Tongue (tissue), 2 donors: ENCODE measurements around the gene KIF23. TPM values are rescaled to one million over a fixed set of nuclear protein-coding genes. Genes with fewer than 3 reads are reported as not detected.

Experiments
- DNase-seq: peaks from one replicate; pipeline ENCODE4 v3.0.0-alpha.2; 2015
- total RNA-seq: library from RNA; depleted of rRNA; stranded (reverse); fragments of >200 nt; gene quantifications from one replicate; pipeline ENCODE4 v1.2.3, GENCODE V29; 2014

Gene KIF23
- total RNA-seq, 1 donor from 2014 or later, result 19.5 TPM

DNA sequence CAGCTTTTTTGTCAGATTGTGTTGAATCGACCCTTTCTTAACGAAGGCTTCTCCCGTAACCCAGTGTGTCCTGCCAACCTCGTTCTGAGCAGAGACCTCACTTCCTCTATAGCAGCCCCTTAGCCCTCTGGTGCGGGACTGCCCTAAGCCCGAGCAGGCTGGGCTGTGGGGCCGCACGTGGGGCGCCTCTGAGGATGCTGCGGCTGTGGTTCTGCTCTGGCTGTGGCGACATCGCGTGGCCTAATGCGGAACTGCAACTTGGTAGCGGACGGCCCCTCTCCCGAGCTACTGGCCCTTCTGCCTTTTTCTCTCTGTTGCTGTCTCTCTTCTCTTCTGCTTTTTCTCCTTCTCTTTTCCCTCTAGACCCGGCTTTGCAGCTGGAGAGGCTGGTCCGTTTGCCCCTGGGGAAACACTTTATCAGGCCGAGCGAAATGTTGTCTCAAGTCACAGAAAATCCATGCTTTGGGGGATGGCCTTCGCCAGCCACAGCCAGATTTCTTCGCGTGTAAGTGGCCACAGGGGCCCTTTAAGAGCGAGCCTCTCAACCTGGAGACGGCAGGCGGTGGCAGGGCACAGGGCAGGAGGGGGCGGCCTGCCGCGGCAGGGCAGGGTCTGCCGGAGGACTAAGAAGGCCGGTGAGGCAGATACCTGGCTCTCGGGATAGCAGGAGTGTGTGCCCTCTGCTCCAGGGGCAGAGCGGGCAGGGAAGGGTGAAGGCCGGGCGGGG, 19.4 kb upstream of the KIF23 start:
- DNase-seq, result peak; percentile 93

DNA sequence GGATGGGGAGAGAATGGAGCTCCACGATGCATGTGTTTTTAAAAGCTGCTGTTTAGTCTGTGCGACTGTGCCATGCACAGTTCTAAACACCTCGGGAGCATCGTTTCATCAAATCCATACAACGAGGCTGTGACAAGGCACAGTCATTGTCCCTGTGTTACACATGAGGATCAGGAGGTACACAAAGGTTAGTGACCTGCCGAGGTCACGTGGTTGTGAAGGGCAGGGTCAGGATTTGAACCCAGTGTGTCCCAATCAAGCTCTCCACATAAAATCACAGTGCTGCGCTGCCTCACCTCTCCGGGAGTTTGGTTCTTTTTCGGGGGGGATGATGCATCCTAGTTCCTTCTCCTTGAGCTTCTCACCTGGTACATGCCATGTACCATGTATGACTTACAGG, 18.7 kb upstream of the KIF23 start:
- no peak for DNase-seq

DNA sequence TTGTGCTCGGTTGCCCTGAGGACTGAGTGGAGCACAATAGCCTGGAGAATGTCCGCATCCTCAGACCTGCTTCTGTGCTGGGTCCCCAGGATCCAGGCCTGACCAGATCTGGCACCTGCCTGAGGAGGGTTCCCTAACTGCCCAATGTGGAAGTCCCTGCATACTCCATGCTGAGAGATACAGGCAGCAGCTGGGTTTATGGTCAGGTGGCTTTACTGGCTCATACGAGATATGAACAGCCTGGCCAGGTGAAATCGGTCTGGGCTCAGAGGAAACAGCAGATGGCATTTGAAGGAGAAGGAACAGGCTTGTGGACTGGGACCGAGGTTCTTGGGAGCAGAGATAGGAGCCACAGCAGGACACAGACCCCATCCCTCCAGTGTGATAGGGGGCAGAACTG, 18.2 kb upstream of the KIF23 start:
- DNase-seq, result no peak

DNA sequence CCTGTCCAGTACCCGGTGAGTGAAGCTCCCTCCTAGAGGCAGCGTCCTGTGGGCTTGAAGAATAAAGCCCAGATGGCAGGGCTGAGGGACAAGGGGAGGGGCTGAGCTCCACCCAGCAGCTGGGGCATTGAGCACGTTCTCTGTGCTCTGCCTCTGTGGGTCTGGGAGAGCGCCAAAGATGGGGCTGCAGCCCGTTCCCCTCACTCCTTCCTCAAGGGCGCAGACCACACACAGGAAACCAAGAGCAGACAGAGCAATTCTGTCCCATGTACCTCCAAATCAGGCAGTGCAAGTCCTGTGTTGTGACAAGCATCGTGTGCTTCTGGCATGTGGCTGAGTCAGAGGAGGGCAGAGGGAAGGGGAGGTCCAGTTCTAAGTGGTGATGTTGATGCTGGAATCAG, 15.7 kb upstream of the KIF23 start:
- DNase-seq, result no peak

DNA sequence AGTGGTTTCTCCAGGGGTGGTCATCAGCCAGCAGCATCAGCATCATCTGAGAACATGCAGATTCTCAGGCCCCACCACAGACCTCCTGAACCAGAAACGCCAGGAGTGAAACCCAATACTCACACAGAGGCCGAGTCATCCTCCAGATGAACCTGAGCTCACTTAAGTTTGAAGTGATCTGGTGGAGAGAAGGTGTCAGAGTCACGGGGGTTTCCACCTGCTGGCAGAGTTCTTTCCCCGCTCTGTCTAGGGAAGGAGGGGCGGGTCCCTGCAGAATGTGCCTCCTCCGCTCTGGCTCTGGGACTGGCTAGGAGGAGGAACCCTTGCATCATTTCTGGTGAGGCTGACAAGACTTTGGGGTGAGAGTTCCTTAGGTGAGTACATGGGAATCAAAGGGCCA, 13.3 kb upstream of the KIF23 start:
- DNase-seq, result no peak

DNA sequence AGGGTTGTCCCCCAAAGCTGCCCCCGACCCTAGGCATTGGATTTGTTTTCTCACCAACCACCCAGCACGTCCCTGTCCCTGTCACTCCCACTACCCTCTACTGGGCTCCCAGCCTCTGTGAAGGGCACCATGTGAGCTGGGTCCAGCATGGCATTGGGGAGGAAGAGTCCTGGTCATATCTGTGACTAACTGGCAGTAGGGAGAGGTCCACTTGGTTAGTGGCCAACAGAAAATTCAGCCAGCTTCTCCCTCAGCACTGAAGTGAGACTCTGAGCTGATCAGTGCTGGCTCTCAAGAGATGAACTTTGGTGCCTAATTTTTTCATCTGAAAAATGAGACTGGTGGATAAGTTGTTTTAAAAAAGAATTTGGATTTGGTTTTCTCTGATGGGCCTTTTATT, 11.3 kb upstream of the KIF23 start:
- DNase-seq, result no peak

DNA sequence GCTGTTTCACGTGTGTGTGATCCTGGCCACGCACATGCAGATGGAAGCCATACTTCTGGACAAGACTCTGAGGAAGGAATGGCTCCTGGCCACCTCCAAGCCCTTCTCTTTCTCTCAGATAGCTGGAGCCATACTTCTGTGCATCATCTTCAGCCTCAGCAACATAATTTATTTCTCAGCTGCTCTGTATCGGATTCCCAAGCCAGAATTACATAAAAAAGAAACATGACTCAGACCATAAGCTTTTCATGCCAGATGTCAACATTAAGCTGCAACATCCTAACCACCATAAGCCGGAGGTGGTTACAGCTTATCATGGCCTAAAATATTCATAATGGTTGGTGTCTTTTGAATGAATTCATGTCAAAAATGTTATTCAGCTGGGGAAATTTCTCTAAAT, 10.6 kb upstream of the KIF23 start:
- peak; percentile 42 for DNase-seq

DNA sequence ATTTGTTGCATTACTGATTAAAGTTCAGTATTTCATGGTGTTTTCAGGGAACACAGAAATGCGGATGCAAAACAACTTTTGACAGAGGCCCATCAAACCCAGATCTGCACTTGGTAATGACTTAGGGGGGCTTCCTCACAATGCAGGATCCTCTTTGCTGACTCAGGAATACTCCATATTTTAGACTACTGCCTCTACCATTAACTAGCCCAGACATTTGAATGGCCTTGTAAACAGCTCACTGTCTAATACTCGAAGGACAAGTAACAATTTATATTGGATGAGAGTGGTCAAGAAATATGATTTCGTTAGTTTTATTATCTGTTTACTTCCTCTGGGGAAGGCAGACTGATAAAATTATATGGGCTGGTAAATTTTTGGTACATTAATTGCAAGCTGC, 9.0 kb upstream of the KIF23 start:
- no peak for DNase-seq

DNA sequence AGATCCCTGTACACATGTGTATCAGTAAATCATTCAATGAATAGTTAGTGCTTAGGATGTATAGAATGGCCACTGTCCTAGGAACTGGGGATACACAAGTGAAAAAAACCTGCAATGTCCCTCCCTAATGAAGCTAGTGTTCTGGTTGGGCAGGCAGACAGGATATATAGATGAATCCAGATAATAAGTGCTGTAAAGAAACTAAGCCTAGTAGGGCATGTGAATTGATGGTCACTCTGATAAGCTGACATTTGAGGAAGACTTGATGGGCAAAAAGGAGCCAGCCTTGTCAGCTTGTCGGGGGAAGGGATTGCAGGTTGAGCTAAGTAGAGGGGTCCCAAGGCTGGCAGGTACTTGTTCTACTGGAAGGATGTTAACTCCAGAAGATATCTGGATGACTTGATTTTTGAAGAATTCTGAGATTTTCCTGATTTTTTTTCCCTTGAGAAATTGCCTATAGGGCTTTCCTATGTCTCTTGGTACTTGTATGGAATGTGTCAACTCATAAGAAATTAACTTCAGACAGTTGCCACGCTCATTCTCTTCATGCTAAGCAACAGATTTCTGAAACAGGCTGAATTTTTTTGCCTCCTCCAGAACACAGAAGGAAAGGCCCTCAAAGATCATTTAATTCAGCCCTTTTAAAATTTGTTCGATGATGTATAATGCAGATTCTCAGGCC, 6.3 kb upstream of the KIF23 start:
- no peak for DNase-seq

DNA sequence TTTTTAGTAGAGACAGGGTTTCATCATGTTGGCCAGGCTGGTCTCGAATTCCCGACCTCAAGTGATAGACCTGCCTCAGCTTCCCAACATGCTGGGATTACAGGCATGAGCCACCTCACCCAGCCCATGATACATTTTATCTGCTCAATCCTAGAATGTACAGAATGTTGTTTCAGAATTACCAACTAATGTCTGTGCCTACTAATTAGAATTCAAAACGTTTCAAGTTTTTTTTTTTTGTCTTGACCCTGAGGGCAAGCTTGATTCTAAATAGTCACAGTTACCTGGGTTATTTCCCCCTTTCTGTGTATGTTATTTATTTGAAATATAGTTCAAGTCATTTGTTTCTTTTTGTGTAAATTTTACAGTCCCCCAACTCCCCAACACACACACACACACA, 5.3 kb upstream of the KIF23 start:
- no peak for DNase-seq

DNA sequence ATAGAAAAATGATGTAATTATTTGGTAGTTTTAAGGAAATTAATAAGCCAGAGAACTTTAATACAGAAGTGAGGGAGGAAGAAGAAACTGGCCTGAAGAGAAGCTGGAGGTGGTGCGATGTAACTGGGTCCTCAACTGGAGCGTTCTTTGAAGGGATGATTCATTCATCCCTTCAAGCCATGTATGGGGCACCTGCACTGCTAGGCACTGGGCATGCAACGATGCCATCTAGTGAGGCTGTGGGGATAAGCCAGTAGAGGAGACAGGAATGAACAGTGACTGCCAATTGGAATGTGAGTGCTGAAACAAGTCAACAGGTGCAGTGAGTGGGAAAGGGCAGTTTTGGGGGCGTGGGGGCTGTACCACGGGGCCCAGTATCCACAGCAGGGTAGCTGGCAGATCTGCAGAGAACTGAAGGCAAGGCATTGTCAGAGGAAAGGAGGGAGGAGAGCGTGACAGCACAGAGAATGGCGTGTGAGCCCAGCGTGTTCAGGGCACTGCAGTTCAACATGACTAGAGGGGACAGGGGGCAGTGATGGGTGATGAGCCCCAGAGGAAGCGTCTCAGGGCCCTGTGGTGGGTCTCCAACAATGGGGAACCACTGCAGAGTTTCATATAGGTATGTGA, 3.8 kb upstream of the KIF23 start:
- DNase-seq, result peak; percentile 62

DNA sequence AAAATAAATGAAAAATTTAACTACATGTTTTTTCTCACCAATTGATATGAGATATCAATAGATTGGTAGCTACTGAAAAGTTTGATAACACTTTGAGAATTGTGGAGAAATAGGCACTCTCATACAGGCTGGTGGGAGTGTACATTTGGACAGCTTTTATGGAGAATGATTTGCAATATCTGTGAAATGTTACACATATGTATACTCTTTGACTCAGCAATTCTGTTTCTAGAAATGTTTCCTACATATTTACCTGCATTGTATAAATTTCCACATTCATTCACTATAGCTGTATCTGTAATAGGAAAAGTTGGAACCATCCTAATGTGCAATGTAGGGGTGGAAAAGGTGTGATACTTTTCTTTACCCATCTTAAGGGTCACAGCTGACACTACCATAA, 1.9 kb upstream of the KIF23 start:
- DNase-seq, result no peak

DNA sequence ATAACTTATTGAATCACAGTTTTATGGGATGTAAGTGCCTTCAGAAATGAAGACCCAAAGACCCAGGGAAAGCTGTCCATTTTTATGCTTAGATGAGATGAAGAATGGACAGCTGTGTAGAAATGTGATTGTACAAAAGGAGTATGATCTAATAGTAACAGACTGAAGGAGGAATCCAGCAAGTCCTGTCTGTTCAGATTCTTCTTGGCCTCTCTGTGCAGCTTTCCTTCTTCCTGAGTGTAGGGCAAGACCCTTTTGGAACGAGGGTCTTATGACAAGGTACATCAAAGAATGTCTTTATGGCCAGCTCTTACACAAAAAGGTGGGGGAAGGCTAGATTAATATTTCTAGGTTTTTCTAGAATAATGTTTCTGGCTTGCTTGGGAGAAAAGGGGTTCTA, 1.4 kb upstream of the KIF23 start:
- no peak for DNase-seq

DNA sequence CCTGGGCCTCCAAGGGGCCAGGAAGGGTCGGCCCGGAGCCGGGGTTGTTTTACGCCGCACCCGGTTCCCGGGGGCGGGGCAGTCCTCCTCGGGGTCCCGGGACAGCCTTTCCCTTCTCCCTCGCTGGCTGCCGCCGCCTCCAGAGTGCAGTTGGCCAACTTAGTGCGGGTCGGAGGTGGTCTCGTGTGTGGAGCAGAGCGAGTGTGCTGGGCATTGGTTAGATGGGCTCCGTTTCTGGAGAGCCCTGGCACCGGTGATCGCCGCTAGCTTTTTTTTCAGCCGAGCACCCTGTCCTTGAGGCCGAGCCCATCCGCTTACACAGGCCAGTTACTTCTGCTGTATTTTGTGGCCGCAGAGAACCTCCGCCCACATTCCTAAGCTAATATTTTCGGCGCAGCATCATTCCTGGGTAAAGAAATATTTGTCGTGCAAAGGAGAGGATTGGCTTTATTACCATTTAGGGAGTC, 585 bp downstream of the KIF23 start:
- DNase-seq, result peak; percentile 66

DNA sequence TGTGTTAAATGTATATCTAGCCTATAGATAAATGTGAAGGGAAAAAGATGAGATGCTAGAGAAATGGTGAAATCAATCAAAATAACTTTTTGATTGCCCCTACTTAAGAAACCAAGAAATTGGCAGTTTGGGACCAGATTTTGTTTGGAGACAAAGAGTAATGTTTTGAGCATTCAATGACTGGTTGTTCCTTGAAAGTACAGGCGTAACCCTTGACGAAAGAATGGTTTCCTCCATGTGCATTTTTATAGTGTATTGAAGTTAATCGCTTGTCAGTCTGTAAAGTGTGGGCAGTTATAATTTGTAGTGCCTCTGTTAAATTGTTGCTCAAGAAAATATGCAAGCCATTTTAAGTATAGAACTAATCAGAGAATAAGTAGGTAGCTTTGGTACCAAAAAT, 1.2 kb downstream of the KIF23 start:
- DNase-seq, result no peak

DNA sequence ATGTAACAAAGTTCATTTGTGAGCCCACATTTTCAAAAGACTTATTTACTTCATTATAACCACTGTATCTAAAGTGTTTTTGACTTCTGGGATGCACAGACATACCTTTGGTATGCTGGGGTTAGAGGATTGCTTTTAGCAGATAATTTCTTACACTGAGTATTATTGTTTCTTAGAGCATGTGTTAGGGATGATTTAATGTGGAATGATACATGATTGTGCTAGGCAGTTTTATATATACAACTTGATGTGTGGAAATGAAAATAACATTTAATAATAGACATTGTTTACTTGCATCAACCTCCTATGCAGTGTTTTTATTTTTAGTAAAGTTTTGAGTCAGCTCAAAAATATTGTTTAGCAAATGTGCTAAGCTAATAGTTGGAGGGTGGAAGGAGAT, 3.4 kb downstream of the KIF23 start:
- DNase-seq, result no peak

DNA sequence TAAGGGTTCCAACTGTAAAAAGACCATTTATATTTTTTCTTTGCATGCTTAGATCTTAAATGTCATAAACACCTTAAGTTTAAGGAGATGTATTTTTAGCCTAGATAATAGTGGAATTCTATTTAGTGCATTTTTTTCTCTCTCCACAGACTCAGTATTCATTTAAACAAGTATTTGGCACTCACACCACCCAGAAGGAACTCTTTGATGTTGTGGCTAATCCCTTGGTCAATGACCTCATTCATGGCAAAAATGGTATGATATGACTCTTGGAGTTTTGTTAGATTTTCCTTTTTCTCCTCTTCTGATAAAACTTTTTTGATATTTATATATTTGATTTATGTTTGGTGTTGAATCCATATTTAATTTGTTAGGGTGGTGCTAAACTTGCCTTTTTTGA, 7.3 kb downstream of the KIF23 start:
- no peak for DNase-seq

DNA sequence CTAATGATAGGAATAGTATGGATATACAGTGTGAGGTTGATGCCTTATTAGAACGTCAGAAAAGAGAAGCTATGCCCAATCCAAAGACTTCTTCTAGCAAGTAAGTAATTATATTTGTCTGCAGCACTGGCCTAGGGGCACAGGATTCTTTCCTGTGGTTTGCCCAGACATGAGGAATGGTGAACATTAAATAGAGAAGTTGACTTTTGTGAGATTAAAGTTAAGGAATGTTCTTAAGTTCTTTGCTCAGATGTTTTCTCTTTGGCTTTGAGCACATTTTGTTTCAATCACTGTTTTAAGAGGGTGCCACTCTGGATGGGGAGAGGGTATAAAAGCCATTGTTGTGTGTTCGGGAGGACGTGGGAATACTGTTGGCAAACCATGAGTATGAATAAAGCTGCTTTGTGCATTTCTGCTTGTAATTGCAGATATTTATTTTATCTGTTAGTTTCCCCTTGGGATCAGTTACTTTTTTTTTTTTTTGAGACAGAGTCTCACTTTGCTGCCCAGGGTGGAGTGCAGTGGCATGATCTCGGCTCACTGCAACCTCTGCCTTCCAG, 8.3 kb downstream of the KIF23 start:
- peak; percentile 31 for DNase-seq

DNA sequence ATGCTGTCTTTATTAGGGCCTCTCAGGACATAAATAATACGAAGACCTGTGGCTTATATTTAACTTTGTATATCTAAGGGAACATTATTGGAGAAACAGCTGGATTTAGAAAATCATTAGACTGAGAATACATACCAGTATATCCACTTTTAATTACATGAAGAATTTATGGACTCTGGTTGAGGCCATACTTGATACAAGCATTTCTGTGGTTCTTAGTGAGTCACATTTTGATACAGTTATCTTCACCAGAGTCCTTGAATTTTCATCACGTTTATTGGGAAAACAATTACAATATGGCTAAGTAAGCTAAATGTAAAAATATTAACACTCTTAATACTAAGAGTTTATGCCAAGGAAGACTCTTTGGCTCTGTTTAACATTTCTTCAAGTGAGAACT, 9.9 kb downstream of the KIF23 start:
- no peak for DNase-seq

DNA sequence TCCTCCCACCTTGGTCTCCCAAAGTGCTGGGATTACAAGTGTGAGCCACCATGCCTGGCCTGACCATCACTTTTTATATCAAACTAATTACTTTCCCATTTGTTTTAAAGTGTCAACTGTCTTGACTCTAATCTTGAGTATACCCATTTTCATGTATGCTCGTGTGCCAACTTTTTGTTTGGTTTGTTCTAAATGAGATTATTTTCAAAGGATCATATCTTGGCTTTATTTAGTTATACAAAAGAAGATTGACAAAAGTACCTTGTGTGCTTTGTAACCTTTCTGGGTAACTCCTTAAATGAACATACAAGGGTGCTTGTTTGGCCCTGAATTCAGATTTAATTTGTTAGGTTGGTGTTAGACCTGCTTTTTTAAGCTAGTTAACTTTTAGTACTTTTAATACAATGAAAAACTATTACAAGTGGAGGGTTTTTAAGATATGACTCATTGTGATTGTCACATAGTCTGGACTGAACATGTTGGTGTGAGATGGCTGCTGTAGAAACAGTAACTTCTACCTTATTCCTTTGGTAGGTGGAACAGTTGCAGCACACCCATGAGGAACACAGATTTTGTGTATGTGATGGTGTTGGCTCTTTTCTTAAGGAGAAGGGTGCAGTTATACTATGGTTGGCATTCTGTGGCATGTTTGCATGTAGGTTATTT, 10.7 kb downstream of the KIF23 start:
- DNase-seq, result no peak

DNA sequence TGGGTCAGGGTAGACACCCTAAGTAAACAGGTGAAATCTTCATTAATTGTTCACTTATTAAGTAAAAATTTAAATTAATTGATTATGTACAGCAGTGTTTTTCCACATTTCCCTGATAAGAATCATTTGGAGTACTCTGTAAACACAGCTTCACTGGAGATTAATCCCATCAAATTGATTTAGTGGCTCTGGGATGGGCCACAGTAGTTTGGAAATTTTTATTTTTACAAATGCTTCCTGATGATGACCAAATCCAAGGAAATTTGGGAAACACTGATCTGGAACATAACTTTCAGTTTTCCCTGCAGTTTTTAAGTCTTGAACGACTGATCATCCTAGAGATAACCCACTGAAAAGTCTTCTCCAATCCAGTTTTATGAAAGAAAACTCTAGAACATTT, 19.7 kb downstream of the KIF23 start:
- no peak for DNase-seq

DNA sequence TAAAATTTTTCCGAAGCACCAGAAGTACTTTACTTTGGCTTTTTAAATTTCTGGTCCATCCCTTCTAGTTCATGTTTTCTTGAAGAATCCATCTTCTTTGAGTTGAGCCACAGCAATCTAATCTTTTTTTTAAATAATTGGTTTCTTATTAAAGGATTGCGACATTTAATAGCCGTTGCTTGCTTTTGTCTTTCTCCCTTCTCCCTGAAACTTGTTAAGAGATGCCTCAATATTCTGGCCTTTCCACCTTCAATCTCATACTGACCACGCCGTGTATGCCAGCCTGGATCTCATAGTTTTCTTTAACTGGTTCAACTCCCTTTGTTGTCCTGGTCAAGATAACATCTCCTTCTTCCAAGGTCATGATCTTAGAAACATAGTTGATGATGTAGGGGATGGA, 20.1 kb downstream of the KIF23 start:
- DNase-seq, result no peak

DNA sequence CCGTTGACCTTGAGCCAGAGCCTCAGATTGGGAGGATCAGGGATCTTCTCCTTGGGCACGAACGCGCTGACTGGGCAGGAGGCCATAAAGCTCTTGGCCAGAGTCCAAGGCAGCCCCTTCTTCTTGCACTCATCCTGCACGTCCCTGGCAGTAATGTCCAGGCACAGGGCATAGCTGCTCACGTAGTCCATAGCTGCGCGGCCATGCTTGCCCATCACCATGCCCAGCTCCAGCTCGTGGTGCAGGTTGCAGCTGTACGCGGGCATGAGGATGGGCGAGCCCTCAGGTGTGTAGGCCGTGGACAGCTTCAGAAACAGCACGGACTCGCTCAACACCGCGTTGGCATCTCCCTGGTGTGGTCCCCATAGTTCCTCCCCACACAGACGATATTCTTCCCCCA, 20.5 kb downstream of the KIF23 start:
- DNase-seq, result no peak
